NCI-H2107 treated with DMSO at 0.1 percent for 48 hours (cell line): ENCODE data around the gene STAMBPL1.

Source experiments
- DNase-seq: peaks from one replicate; lab custom pipeline; 2025; ENCODE audit not compliant: unreplicated experiment; lab: John Stamatoyannopoulos, UW

The STAMBPL1 gene

GRCh38 chr10:88892222-88892967 lies 12.3 kb downstream of the STAMBPL1 start:
- DNase-seq, result no peak

DNA sequence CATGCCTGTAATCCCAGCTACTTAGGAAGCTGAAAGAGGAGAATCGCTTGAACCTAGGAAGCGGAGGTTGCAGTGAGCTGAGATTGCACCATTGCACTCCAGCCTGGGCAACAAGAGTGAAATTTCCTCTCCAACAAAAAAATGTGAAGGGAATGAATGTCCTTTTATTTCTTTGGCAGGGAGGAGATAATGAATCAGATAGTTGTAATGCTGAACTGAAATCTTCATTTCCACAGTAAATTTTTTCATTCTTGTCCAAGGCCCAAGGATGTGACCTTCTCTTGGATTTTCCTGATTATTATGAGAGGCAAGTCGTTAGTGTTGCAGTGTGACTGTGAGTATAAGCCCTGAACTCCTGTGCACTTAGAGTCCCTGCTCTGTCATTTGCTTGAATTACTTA lies 13.6 kb downstream of the STAMBPL1 start:
- DNase-seq, result no peak

DNA sequence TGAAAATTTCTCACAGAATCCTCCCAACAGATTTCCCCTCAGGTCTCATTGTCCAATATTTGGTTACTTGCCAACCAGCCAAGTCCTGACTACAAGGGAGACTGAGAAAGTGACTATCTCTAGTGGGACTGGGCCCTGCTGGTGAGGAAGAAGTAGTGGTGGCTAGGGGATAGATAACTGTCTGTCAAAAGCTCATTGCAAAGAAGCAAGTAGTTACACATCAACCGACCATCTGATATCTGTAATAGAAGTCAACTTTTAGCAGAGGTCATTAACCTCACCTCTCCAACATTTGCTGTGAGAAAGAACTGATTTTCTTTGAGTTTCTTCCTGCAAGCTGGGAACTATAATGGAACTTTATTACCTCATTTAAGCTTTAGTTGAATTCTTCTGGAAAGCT lies 15.2 kb downstream of the STAMBPL1 start:
- DNase-seq, result no peak

GRCh38 chr10:88896372-88896993 lies 16.4 kb downstream of the STAMBPL1 start:
- no peak for DNase-seq

DNA sequence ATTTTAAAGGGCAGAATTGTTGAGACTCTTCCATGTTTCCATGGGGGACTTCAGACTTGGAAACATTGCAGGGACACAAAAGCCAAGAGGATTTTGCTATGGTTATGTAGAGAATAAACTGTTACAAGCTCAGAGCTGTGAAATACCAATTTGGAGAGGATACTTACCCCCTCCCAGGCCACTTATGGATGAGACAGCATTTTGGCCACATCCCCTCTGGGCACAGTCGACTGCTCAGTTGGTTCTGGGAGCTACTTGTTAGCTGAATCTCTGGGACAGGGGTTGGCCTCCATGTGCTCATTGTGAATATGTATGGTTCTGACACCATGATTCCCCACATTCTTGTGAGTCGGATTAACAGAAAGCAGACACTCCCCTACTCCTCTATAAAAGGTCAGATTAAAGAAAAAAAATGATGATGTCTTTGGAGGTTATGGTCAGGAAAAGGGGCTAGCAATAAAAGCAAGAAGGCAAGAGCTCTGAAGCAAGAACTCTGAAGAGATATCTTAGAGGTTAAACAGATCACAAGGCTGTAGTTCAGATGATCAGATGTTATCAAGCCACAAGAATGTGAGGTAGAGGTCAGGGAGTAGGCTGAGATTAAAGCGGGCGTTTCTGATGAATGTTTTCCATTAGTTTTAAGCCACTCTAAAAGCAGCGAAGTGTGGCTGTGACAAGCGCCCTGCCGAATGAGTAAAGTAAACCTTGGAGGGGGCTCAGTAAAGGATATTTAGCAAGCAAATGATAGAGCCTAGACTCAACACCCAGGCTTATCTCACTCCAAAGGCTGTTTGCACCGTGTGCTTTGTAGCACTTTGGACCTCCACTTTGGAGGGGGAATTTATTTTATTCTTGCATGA lies 17.2 kb downstream of the STAMBPL1 start:
- no peak for DNase-seq

- no peak for DNase-seq
These were observed 18.7 kb downstream of the STAMBPL1 start for GRCh38 chr10:88898727-88899126.

DNA sequence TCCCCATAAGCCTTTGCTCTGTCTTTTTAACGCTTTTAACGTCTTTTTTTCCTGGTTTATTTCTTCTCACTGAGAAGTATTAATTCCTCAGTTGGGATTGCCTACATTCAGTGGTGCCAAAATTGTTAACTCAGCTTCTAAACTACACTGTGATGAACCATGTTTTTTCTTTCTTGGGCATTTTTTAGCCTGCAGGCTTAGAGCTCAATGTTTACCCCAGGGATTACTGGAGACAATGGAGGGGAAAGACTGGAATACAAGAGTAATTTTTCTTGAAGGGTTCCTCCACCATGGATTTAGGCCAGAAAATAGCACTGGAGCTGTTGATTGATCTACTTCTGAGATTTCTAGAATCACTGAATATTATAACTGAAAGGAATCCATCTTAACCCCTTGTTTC lies 19.8 kb downstream of the STAMBPL1 start:
- DNase-seq, result no peak

- DNase-seq, result no peak
These were observed 21.4 kb downstream of the STAMBPL1 start for GRCh38 chr10:88901206-88901983.

- no peak for DNase-seq
These were observed 22.1 kb downstream of the STAMBPL1 start for GRCh38 chr10:88901984-88902789.

DNA sequence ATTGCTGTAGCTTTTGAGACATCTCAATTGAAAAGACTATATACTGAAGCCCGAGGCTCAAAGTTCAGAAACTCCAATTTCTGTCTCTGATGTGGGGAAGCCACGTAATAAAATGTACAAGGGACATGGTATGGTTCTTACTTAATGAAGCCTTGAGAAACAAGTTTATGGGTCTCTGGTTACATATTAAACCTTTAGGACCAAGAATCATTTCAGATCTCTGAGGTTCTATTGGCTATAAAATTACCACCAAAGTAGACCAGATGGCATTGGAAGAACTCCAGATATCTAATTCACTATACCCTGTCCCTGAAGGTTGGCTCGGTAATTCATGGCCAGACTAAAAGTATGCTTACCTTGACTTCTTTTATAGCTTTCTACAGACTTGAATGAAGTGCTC lies 23.7 kb downstream of the STAMBPL1 start:
- DNase-seq, result no peak

DNA sequence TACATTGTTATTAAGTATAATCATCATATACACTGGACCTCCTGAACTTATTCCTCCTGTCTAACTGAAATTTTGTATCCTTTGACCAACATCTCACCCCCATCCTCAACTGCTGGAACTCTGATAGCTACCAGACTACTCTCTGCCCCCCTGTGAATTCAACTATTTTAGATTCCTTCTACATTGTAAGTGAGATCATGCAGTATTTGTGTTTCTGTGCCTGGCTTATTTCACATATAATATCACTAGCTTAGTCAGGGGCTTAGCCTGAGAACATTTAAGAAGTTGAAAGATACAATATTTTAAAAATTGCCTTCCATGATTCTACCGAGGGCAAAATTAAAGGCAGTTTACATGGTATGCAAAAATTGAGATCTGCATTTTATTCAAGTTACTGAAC lies 26.9 kb downstream of the STAMBPL1 start:
- DNase-seq, result no peak

DNA sequence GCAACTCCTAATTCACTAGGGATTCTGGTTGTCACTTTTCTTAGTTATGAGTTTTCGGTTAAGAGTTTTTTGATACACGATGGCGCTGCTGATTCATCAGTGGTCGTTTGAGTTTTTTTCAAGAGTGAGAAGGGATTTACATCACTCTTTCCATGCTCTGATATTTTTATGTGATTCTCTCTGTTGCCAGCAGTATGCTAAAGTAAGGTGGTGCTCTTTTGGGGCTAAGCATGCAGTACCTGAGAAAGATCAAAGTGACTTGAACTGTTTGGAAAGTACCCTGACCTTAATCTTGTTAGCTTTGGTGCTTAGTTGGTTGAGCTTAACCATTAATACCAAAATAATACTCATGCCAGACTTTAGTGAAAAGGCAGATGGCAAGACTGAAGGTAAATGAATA lies 28.1 kb downstream of the STAMBPL1 start:
- DNase-seq, result no peak

DNA sequence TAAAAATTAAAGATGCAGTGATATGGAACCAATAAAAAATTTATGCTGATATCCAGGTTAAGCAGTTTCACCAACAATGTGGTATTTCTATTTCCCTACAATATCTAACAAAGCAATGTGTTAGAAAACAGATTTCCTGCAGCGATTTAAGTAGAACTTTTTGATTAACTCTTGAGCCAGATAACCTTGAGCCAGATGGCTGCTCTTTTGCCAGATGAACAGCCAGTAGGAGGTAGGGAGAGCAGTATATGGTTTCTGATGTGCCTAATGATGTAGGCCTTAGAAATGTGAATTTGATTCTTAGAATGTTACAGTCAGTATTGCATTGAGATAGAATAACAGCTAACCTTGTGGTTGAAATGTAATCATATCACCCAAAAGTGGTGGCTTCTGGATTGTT lies 31.1 kb downstream of the STAMBPL1 start:
- DNase-seq, result no peak

GRCh38 chr10:88911851-88912250 lies 31.8 kb downstream of the STAMBPL1 start:
- DNase-seq, result no peak

DNA sequence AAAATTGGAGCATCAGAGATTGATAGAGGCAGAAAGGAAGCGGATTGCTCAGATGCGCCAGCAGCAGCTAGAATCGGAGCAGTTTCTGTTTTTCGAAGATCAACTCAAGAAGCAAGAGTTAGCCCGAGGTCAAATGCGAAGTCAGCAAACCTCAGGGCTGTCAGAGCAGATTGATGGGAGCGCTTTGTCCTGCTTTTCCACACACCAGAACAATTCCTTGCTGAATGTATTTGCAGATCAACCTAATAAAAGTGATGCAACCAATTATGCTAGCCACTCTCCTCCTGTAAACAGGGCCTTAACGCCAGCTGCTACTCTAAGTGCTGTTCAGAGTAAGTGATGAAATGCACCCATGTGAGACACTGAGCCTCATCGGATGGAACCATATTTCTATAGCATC lies 33.1 kb downstream of the STAMBPL1 start:
- peak; percentile 0 for DNase-seq

GRCh38 chr10:88913788-88914187 lies 33.7 kb downstream of the STAMBPL1 start:
- no peak for DNase-seq

DNA sequence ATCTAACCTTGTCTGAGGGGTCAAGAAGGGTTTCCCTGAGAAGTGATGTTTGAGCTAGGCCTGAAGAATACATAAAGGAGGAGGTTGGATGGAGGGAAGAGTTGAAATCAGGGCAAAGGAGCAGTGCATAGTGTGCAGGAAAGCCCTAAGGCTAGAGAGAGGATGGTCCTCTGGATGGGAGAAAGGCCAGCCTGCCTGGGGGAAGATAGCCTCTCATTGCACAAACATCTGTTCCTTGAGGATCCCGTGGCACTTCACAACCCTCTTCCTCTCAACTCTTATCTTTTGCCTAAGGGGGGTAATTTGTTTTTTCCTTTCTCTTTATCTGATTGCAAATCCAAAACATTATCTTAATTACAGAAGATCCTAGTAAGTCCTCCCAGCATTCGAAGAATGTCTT lies 35.7 kb downstream of the STAMBPL1 start:
- no peak for DNase-seq

DNA sequence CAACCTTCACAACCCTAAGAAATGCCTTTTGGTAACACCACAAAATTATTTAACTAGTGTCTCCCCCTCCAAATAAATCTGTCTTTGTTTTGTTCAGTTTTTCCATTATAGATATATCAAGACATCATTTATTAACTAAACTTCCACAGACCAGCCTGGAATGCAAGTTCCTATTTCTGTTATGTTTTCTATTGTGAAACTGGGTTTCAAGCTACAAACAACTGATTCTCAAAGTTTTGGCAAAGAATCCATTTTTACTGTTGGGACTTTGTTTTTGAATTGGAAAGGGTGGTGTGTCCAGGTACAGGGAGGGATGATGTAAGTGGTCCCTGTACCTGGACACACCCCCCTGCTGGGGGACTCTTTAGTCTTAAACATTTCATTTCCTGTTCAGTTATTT lies 36.2 kb downstream of the STAMBPL1 start:
- DNase-seq, result no peak

DNA sequence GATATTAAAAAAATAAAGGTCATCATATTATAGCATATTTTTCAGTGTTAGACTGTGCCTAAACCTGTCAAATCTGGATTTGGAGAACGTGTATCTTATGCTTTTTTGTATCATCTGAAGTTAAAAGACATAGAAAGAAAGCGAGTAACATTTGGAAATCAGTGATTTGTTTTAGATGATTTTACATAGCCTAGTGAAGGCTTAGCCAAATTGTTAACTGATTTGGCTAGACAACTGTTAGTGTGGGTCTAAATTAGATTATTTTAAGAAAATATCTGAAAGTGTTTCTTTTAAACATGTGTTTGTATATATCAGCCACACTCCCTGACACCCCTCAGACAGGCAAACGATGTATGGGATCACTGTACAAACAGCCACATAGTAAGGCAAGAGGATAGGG lies 36.9 kb downstream of the STAMBPL1 start:
- no peak for DNase-seq

DNA sequence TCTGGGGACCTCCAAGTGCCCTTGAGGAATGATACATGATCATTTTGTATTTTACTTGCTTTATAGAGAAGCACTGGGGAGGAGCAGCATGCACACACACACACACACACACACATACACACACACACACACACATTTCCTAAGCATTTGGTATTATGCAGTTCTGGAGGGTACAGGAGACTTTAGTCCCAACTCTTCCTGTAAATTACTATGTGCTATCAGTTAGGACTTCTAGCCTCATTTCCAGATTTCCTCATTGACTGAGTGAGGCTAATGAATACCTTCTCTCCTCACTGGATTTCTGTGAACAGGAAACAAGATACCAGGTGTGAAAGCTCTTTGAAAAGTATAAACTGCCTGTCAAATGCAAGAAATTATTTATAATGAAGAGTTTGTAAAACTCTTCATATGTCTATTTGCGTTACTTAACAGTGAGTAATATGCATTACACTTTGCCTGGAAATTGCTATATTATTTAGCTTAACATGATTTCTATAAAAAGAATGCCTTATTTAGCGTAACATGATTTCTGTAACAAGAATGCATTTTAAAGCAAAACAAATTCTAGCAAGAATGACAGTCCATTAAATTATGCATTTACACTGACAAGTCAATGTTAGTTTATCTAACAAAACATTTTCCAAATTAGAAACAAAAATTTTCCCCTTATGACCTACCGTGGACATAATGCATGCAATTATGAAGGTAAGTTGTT lies 38.3 kb downstream of the STAMBPL1 start:
- DNase-seq, result no peak
